NCI-H1048 (cell line): ENCODE measurements around the gene DPF3.
A peak's percentile ranks its signal among the peaks of the same experiment; 100 is the strongest.

Experiments
- DNase-seq: peaks from one replicate; lab custom pipeline; 2025; lab: John Stamatoyannopoulos, UW

DPF3 gene

GRCh38 chr14:72893636-72894322 is at the start of gene DPF3:
DPF3 (minus strand) TSS chr14:72894101; CDS start chr14:72894088, 13 bp downstream.
- DNase-seq: peak; percentile 89

GRCh38 chr14:72942934-72943333 is 49.0 kb upstream of the DPF3 start:
- DNase-seq: no peak

GRCh38 chr14:72941286-72941985 is 47.5 kb upstream of the DPF3 start:
- no peak for DNase-seq

DNA sequence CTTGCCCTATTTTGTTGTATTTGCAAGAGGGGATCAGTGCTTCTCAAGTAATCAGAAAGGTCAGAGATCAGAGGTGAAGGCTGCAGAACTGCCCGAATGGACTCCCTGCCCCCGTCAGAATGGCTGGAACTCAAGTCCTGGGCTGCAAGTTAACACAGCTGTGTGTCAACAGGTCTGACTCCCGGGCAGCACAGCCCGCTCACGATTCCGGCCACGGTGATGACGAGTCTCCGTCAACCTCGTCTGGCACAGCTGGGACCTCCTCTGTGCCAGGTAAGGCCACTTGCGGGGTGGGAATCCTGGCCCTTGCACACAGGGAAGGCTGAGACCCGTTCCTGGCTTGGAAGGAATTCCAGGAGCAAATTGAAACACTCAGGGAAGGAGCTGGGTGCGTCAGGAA is 45.7 kb upstream of the DPF3 start:
- DNase-seq: no peak

DNA sequence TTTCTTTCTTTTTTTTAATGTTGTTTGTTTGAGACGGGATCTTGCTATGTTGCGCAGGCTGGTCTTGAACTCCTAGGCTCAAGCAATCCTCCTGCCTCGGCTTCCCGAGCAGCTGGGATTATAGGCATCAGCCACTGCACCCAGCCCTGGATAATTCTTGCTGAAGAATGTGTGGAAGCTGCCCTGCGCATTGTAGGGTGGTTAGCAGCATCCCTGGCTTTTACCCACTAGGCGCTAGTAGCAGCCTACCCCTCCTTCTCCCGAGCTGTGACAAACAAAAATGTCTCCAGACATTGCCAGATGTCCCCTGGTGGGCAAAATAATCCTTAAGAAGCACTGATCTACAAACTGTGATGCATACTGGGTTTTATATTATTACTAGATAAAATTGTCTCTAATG is 39.0 kb upstream of the DPF3 start:
- DNase-seq: no peak

DNA sequence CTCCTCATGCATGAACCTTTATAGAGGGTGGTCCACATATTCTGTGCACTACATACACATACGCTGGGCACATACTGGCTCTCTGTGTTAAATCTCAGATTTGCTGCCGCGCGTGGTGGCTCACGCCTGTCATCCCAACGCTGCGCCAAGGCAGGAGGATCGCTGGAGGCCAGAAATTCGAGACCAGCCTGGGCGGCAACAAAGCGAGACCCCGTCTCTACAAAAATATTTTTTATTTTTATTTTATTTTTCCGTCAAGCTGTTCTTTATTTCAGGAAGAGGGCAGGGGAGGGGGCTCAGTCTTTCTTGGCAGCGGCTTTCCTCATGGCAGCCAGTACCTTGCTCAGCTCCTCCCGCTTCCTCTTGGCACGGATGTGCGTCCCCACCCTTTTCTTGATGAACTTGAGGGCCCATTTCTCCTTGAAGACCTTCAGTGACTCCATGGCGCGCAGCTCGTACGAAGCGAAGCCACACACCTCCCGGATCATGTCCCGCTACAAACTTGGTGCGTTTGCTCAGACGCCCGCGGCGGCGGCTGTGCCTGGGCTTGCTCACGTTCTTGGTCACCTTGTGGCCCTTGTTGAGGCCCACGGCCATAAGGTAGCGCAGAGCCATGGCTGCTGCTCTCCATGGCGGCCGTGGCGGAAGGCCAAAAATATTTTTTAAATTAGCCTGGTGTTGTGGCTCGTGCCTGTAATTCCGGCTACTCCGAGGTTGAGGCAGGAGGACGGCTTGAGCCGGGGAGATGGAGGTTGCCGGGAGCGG is 35.6 kb upstream of the DPF3 start:
- DNase-seq: no peak

DNA sequence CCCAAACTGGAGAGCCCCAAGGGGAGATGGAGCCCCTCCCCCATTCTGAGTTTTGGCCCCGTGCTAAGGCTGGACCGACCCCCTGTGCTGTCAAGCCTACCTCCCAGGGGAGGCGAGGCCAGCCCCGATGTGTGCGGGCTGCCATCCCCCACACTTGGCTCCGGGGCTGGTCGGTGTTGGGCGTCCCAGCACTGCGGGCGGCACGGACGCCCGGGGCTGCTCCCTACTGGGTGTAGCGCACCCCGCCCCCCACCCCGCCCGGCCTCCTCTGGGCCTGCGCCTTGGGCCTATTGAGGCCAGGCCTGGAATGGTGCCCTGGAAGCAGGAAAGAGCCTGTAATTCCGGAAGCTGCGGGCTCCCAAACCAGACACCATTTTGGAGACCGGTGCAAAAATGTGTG is 35.0 kb upstream of the DPF3 start:
- no peak for DNase-seq

DNA sequence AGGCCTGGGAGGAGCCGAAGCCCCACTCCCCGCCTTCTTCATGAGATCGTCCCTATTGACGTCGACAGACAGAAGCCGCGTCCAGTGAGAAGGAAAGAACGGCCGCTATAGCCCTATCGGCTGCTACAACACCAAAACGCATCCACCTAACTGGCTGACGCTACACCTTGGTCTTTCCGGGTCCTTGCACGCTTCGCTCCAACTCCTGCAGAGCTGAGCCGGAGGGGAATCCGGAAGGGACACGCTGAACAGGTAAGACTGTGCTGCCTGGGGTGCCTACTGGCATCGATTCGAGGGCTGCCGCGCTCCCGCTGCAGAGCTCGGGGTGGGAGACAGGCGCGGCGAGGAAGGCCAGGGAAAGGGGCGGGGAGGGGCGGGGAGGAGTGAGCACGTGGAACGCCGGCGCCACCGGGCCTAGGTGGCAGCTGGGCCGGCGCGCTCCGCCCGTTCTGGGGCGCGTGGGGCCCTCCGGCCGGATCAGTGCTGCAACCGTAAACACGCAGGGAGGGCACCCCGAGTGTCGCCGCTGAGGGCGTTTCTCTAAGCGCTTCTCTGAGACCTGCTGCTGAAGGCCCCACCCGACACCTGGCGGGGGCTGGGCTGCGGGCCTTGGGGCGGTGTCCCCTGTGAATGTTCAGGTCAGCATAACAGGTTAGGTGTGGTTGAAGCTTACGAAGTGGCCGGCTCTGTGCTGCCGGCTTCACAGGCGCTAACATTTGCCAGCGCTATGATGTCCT is 32.6 kb upstream of the DPF3 start, which contains the start of gene DCAF4:
DCAF4 (plus strand) TSS at position 173 of the 737 bp plus-strand sequence. CDS start 11,515 bp downstream, outside the sequence.
- peak; percentile 96 for DNase-seq

DNA sequence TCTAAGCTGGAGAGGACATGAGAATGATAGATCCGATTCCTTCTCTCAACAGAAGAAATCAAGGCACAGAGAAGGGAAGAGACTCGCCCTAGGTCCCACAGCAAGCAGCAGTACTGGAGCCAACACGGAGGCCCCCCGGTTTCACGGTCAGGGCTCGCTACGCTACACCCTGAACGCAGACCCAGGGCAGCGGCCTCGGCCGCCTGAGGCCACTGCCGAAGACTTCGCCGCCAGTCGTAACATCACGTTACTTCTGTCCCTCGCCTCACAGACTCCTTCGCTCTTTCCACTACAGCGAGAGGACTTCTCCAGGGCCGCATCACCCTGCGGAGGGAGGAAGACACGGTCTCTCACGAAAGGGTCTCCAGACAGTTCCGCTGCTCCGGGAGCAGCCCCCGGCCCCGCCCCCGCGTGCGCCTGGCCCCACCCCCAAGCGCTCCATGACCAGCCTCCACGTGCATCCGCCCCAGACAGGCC is 32.0 kb upstream of the DPF3 start:
- DNase-seq: no peak

DNA sequence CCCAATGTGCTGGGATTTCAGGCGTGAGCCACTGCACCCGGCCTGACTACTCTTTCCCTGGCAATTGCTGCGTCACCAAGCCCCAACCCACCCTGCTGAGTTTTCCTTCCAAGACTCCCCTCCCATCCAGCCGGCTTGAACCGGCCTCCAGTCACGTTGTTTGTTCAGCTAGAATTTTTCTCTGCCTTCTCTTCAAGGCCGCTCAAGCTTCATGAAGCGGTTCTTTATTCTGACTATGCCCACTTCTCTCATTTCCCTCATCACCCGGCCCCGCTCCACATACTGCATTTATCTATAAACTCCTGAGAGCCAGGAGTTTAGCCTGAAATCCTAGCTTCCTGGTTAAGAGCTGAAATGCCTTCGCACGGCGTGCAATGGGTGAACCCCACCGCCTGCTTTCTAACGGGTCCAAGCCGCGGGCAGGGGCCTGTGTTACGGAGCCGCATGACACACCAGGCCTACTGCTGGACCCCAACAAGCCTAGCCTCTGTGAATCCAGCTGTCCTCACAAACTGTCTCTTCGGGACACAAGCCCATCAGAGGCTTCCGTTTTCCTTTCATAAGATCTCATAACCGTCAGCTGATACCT is 31.4 kb upstream of the DPF3 start:
- DNase-seq: no peak

GRCh38 chr14:72924337-72924736 is 30.4 kb upstream of the DPF3 start:
- DNase-seq: no peak

GRCh38 chr14:72921396-72921795 is 27.5 kb upstream of the DPF3 start:
- DNase-seq: no peak

DNA sequence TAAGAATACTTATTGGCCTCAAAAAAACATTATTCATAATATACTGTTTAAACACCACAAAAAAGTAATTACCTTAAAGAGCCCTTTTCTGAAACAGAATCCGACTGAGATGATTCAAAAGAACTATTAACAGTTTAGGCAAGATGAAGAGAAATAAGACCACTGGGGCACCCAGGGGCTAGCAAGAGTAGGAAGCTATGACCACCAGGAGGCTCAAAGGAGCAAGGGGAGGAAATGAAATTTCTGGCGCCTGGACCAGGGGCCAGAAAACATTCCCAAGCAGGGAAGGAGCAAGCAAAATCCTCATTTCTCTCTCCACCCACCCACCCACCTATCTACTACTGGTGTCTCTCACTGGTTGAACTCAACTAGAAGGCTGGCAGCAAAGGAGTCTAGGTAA is 26.1 kb upstream of the DPF3 start:
- DNase-seq: no peak

GRCh38 chr14:72917094-72917802 is 23.3 kb upstream of the DPF3 start:
- DNase-seq: no peak

DNA sequence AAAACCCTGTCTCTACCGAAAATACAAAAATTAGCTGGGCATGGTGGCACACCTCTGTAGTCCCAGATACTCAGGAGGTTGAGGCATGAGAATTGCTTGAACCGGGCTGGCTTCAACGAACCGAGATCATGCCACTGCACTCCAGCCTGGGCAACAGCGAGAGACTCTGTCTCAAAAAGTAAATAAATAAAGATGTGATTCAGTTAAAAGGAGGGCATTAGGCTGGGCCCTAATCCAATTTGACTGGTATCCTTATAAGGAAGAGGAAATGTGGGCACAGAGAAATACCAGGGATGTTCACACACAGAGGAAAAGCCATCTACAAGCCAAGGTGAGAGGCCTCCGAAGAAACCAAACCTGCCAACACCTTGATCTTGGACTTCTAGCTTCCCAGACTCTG is 22.3 kb upstream of the DPF3 start:
- no peak for DNase-seq

DNA sequence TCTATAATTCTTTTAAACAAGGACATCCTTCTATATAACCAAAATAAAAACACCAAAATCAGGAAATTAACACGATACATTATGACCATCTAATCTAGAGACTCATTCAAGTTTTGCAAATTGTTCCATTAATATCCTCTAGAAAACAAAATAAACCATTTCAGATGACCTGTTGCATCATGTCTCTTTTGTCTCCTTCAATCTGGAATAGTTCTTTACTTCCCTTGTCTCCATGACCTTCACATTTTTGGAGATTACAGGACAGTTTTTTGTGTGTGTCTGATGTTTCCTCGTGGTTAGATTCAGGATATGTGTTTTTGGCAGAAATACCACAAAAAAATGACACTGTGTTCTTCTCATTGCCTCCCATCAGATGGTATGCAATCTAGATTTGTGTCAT is 19.9 kb upstream of the DPF3 start:
- no peak for DNase-seq

DNA sequence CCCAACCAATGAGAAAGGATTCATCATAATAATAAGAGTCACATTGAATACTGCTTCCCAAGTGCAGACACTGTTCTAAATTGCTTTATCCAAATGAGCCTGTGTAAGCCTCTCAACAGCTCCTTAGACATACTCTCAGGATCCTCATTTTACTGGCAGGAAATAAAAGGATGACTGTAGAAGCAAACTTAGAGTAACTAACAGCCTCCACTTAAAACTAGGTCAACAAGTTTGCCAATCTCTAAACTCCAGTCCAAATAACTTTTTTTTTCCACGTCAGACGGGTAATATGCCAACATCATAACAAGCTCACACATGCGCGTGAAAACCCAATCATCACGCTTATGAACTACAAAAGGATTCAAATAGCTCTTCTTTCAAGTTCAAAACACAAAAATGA is 15.3 kb upstream of the DPF3 start:
- DNase-seq: no peak

- DNase-seq: no peak
These were observed 14.0 kb upstream of the DPF3 start for GRCh38 chr14:72907886-72908285.

GRCh38 chr14:72906879-72907278 is 13.0 kb upstream of the DPF3 start:
- no peak for DNase-seq

DNA sequence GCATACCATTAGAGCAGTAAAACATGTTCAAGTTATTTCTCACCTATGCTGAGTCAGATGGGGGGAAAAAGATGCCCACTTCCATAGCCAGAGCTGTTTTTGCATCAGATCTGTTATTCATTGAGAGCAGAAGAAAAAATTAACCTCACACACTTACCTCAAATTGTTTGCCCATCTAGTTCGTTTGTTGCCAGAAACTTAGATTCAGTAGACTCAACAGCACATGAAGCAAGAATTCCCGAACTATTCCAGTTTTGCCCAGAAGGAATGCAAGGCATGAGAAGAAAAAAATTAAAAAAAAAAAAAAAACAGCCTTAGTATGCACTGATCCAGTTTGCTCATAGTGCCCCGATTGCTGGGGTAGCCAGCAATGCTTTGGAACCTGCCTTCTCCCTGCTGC is 12.4 kb upstream of the DPF3 start:
- DNase-seq: no peak
